Lower leg skin (tissue), 3 donors: ENCODE results near the gene RNF157.

Experiments used
- POLR2A ChIP-seq, 2 donors: fragments of 450-650 bp; IDR thresholded peaks; one replicate each; pipeline ENCODE4 v1.6.1; 2016 to 2017; ENCODE audit warnings: antibody characterized with exemption in 2 of 2, mild to moderate bottlenecking in 1 of 2, moderate library complexity in 1 of 2
- TF ChIP-seq, protein P1 (sequence below), 3 donors: fragments of 450-650 bp; IDR thresholded peaks; one replicate each; pipeline ENCODE4 v1.5.1; 2016; ENCODE audit warnings: antibody characterized with exemption in 3 of 3, mild to moderate bottlenecking in 3 of 3, moderate library complexity in 2 of 3

GRCh38 chr17:76241204-76241538, 878 bp upstream of the RNF157 start:
- no peak for TF ChIP-seq POLR2A (IDR thresholded peaks at IDR 0.05)
- TF ChIP-seq, protein P1, sequence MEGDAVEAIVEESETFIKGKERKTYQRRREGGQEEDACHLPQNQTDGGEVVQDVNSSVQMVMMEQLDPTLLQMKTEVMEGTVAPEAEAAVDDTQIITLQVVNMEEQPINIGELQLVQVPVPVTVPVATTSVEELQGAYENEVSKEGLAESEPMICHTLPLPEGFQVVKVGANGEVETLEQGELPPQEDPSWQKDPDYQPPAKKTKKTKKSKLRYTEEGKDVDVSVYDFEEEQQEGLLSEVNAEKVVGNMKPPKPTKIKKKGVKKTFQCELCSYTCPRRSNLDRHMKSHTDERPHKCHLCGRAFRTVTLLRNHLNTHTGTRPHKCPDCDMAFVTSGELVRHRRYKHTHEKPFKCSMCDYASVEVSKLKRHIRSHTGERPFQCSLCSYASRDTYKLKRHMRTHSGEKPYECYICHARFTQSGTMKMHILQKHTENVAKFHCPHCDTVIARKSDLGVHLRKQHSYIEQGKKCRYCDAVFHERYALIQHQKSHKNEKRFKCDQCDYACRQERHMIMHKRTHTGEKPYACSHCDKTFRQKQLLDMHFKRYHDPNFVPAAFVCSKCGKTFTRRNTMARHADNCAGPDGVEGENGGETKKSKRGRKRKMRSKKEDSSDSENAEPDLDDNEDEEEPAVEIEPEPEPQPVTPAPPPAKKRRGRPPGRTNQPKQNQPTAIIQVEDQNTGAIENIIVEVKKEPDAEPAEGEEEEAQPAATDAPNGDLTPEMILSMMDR (IDR thresholded peaks at IDR 0.05), result no peak
